HCT116 (cell line): ENCODE measurements around the gene SLC34A3. TPM values are rescaled to one million over a fixed set of nuclear protein-coding genes. Genes with fewer than 3 reads are reported as not detected.

ENCODE experiments used
- ATAC-seq: fragments of 200-7000 bp; cut with Tn5 transposase; 2 replicates; pipeline ENCODE4 v1.9.1; 2020; ENCODE audit warnings: mild to moderate bottlenecking, moderate library complexity
- BruUV-seq: library from RNA; stranded (reverse); fragments of 400-500 nt; replicated peaks from 2 replicates; lab custom pipeline; 2021; lab: Mats Ljungman, UMichigan
- CTCF ChIA-PET: fragments of 300-600 bp; sonication (Branson Sonifier 250); formaldehyde crosslinking; loops from one replicate; lab custom pipeline; 2021; ENCODE audit warnings: antibody characterized with exemption; lab: Charles Lee
- POLR2A ChIA-PET: fragments of 300-600, 350-600 bp; sonication (Branson Sonifier 250); formaldehyde crosslinking; loops from one replicate; lab custom pipeline; 2021; ENCODE audit warnings: antibody characterized with exemption; lab: Charles Lee
- RAD21 ChIA-PET, 2 experiments: fragments of 300-600 bp; sonication (Branson Sonifier 250); formaldehyde crosslinking; loops; one replicate each; lab custom pipeline; 2023; ENCODE audit warnings: low total read pairs in 2 of 2; ENCODE audit not compliant: uncharacterized antibody in 2 of 2, unreplicated experiment in 2 of 2, low non-redundant PET in 1 of 2; lab: Charles Lee
- DNase-seq: peaks from one replicate; pipeline ENCODE4 v3.0.0-alpha.2; 2010; ENCODE audit warnings: low read depth, low spot score
- H2AFZ ChIP-seq: fragments of 200-600 bp; shearing (Covaris generic), sonication (generic); 2 replicates; pipeline ENCODE4 v1.6.1; 2017; ENCODE audit warnings: low read depth, mixed run types, mixed read lengths, antibody characterized with exemption, low read length; ENCODE audit not compliant: poor library complexity, severe bottlenecking
- H3K27ac ChIP-seq: 2 replicates; pipeline ENCODE4 v1.5.1; 2012; ENCODE audit warnings: low read depth, low read length
- H3K27me3 ChIP-seq: fragments of 200-600 bp; sonication (generic); 2 replicates; pipeline ENCODE4 v1.6.1; 2016; ENCODE audit warnings: mixed run types, low read length, mixed read lengths; ENCODE audit not compliant: insufficient read depth
- H3K36me3 ChIP-seq, 2 experiments: fragments of 200-500 bp in 1 of 2; fragments of 200-600 bp in 1 of 2; sonication (Bioruptor generic) in 1 of 2; sonication (generic) in 1 of 2; 2 replicates each; pipeline versions ENCODE4 v1.5.1 to v1.6.1; 2014 to 2016; ENCODE audit warnings: low read length in 2 of 2, inconsistent platforms in 1 of 2, mixed read lengths in 1 of 2, mixed run types in 1 of 2; ENCODE audit not compliant: insufficient read depth in 2 of 2, control insufficient read depth in 1 of 2
- H3K4me1 ChIP-seq, 2 experiments: fragments of 200-600 bp in 1 of 2; sonication (generic) in 1 of 2; 2 replicates each; pipeline versions ENCODE4 v1.5.1 to v1.6.1; 2012 to 2017; ENCODE audit warnings: low read length in 2 of 2, inconsistent platforms in 1 of 2, mild to moderate bottlenecking in 1 of 2, mixed read lengths in 1 of 2, mixed run types in 1 of 2, moderate library complexity in 1 of 2; ENCODE audit not compliant: insufficient read depth in 2 of 2, control insufficient read depth in 1 of 2
- H3K4me2 ChIP-seq: fragments of 200-600 bp; sonication (generic); 2 replicates; pipeline ENCODE4 v1.6.1; 2017; ENCODE audit warnings: mixed run types, low read length, mixed read lengths
- H3K4me3 ChIP-seq, 2 experiments: fragments of 200-600 bp in 1 of 2; sonication (generic) in 1 of 2; replicated peaks in 1 of 2; 2 replicates each; pipeline ENCODE4 v1.5.1; 2011 to 2016; ENCODE audit warnings: low read length in 2 of 2, control low read depth in 1 of 2, low read depth in 1 of 2, mild to moderate bottlenecking in 1 of 2, mixed read lengths in 1 of 2, mixed run types in 1 of 2
- H3K79me2 ChIP-seq: fragments of 200-600 bp; sonication (generic); 2 replicates; pipeline ENCODE4 v1.6.1; 2017; ENCODE audit warnings: mild to moderate bottlenecking, mixed run types, low read length, moderate library complexity, mixed read lengths; ENCODE audit not compliant: insufficient read depth
- H3K9ac ChIP-seq: fragments of 200-600 bp; sonication (generic); 2 replicates; pipeline ENCODE4 v1.6.1; 2016; ENCODE audit warnings: low read length, mixed read lengths
- H3K9me2 ChIP-seq: fragments of 200-600 bp; sonication (generic), shearing (Covaris generic); 2 replicates; pipeline ENCODE4 v1.6.1; 2017; ENCODE audit warnings: mixed run types, mild to moderate bottlenecking, moderate library complexity; ENCODE audit not compliant: insufficient read depth
- H3K9me3 ChIP-seq, 2 experiments: fragments of 200-500 bp in 1 of 2; fragments of 200-600 bp in 1 of 2; sonication (Bioruptor generic) in 1 of 2; sonication (generic) in 1 of 2; 2 replicates each; pipeline ENCODE4 v1.6.1; 2014 to 2017; ENCODE audit warnings: low read length in 2 of 2, mixed read lengths in 2 of 2, inconsistent platforms in 1 of 2, low read depth in 1 of 2, mild to moderate bottlenecking in 1 of 2, mixed run types in 1 of 2, moderate library complexity in 1 of 2; ENCODE audit not compliant: control insufficient read depth in 1 of 2, insufficient read depth in 1 of 2
- H4K20me1 ChIP-seq: fragments of 200-600 bp; sonication (generic), shearing (Covaris generic); 2 replicates; pipeline ENCODE4 v1.6.1; 2017; ENCODE audit warnings: mixed run types, mild to moderate bottlenecking, moderate library complexity; ENCODE audit not compliant: insufficient read depth
- ELF1 ChIP-seq: IDR thresholded peaks from 2 replicates; pipeline ENCODE4 v1.6.1; 2012; ENCODE audit warnings: low read depth, borderline replicate concordance
- POLR2A ChIP-seq: IDR thresholded peaks from 2 replicates; pipeline ENCODE4 v1.7.0; 2011; ENCODE audit warnings: borderline replicate concordance; ENCODE audit not compliant: insufficient read depth, insufficient read length; ENCODE audit errors: extremely low read depth
- POLR2AphosphoS5 ChIP-seq: IDR thresholded peaks from 2 replicates; pipeline ENCODE4 v1.6.1; 2011; ENCODE audit warnings: mild to moderate bottlenecking, low read depth, low read length, moderate library complexity
- YY1 ChIP-seq: IDR thresholded peaks from 2 replicates; pipeline ENCODE4 v1.6.1; 2011; ENCODE audit warnings: low read length, low read depth, moderate library complexity, mild to moderate bottlenecking; ENCODE audit not compliant: insufficient replicate concordance; ENCODE audit errors: extremely low read depth
- intact Hi-C: fragments of 100-400 bp; cut with micrococcal nuclease; formaldehyde crosslinking; loops from 2 replicates; pipeline ENCODE4 v1.10.0; 2022
- total RNA-seq: library from RNA; stranded (reverse); gene quantifications from one replicate; pipeline ENCODE4 v1.2.1, GENCODE V29; 2021; ENCODE audit not compliant: unreplicated experiment
- TF ChIP-seq, protein P1 (sequence below), 3 experiments: fragments of 200-600 bp in 1 of 3; sonication (generic) in 1 of 3; IDR thresholded peaks in 2 of 3; conservative IDR thresholded peaks in 1 of 3; 2 replicates each; pipeline ENCODE4 v1.5.1; 2012 to 2017; ENCODE audit warnings: low read depth in 2 of 3, low read length in 2 of 3, antibody characterized with exemption in 1 of 3, borderline replicate concordance in 1 of 3, control low read depth in 1 of 3, mild to moderate bottlenecking in 1 of 3, mixed read lengths in 1 of 3, mixed run types in 1 of 3, moderate library complexity in 1 of 3; ENCODE audit not compliant: insufficient read depth in 1 of 3

SLC34A3 gene
- total RNA-seq, 1 experiment from 2014 or later, result 0.15 TPM

DNA sequence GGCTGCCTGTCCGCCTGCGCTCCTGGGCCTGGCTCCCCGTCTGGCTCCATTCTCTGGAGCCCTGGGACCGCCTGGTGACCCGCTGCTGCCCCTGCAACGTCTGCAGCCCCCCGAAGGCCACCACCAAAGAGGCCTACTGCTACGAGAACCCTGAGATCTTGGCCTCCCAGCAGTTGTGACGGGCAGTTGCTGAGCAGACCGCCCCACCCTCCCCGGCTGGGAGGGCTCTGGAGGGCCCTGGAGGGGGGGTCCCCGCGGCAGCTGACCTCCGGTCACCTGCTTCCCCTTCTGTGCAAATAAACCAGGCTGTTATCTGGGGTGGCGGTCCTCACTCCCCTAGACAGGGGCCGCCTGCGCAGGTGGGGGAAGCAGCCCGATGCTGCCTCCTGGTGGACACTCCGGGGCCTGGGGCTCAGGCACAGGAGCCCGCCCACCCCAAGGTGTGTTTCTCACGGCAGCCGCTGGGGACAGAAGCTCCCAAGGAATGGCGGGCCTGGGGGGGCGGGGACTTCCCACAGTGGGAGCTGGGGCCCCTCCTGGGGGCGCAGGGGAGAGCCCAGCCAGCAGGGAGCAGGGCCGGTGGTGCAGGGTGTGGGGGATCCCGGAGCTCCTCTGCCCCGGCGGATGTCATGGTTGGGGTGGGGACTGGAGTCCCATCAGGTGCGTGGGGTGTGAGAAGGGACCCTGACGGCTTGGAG, 5.7 kb downstream of the SLC34A3 start:
- BruUV-seq, result no TSS peak
- TF ChIP-seq POLR2AphosphoS5, result peak; percentile 67
- TF ChIP-seq POLR2A, result no peak
- TF ChIP-seq YY1, result peak; percentile 82
- TF ChIP-seq, protein P1, sequence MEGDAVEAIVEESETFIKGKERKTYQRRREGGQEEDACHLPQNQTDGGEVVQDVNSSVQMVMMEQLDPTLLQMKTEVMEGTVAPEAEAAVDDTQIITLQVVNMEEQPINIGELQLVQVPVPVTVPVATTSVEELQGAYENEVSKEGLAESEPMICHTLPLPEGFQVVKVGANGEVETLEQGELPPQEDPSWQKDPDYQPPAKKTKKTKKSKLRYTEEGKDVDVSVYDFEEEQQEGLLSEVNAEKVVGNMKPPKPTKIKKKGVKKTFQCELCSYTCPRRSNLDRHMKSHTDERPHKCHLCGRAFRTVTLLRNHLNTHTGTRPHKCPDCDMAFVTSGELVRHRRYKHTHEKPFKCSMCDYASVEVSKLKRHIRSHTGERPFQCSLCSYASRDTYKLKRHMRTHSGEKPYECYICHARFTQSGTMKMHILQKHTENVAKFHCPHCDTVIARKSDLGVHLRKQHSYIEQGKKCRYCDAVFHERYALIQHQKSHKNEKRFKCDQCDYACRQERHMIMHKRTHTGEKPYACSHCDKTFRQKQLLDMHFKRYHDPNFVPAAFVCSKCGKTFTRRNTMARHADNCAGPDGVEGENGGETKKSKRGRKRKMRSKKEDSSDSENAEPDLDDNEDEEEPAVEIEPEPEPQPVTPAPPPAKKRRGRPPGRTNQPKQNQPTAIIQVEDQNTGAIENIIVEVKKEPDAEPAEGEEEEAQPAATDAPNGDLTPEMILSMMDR (IDR thresholded peaks at IDR 0.05 in 2 of 3, conservative IDR thresholded peaks at IDR 0.05 in 1 of 3; ENCODE audit: borderline replicate concordance in 1 of 3, insufficient read depth in 1 of 3, low read depth in 2 of 3, low read length in 2 of 3), result peak in 2 of 3 experiments; percentile 98 to 99; a peak in 4 of 6 replicates
- TF ChIP-seq ELF1, result no peak
- no peak overlapping the region for H2AFZ ChIP-seq
- peak overlapping the region; percentile 79 for H3K4me2 ChIP-seq
- peaks cover 23 to 39% of the 10 kb centered on the region in 2 experiments for H3K4me1 ChIP-seq
- RAD21 ChIA-PET, result interaction anchor here (0.6 to 0.7 kb wide), 3 partner anchors 47 to 118 kb away, joined by 3 to 4 read pairs (median 3); no protein-coding TSS in a partner anchor
- CTCF ChIA-PET, result interaction anchor here (0.5 to 2.8 kb wide), 43 partner anchors 10 to 459 kb away, joined by 3 to 43 read pairs (median 4); partner anchors contain the start of genes ANAPC2, CYSRT1, LRRC26 and MAN1B1
- ATAC-seq, result peak; percentile 45
- H3K9me2 ChIP-seq, result no peaks in the 10 kb centered on the region
- no peaks in the 10 kb centered on the region for H3K9me3 ChIP-seq
- H3K9ac ChIP-seq, result peak overlapping the region; percentile 30; the same call in 1 of the 2 replicates
- POLR2A ChIA-PET, result interaction anchor here (0.6 to 1.3 kb wide), 5 partner anchors 9 to 150 kb away, joined by 3 to 5 read pairs (median 4); partner anchors contain the start of genes MAN1B1 and RNF224
- intact Hi-C loops, result no loop called here
- no peaks in the 10 kb centered on the region for H3K36me3 ChIP-seq
- DNase-seq, result no peak
- peak overlapping the region; percentile 58; the same call in 1 of the 2 replicates for H3K27ac ChIP-seq
- peaks cover 15% of the 10 kb centered on the region for H3K79me2 ChIP-seq
- H4K20me1 ChIP-seq, result no peaks in the 10 kb centered on the region
- no peaks in the 10 kb centered on the region for H3K27me3 ChIP-seq
- peak overlapping the region in 1 of 2 experiments; percentile 28; a peak in 1 of 4 replicates for H3K4me3 ChIP-seq
